A549 (cell line): ENCODE results near the gene RANBP2.

Source experiments
- CEBPB ChIP-seq, 2 experiments: fragments of >200 bp in 1 of 2; sonication (Bioruptor Twin) in 1 of 2; formaldehyde crosslinking in 1 of 2; IDR thresholded peaks; 2 replicates each; pipeline ENCODE4 v1.6.1; 2012 to 2016
- EP300 ChIP-seq, 2 experiments: fragments of >200 bp; sonication (Bioruptor Twin); formaldehyde crosslinking; IDR thresholded peaks; 2 replicates in 1 of 2; 3 replicates in 1 of 2; pipeline ENCODE4 v1.6.1; 2016 to 2017
- MAZ ChIP-seq: fragments of 150-350 bp; IDR thresholded peaks from 2 replicates; pipeline ENCODE4 v1.6.1; 2014; ENCODE audit warnings: antibody characterized with exemption, low read depth, low read length, borderline replicate concordance
- TF ChIP-seq, protein P1 (sequence below): fragments of >200 bp; sonication (Bioruptor Twin); formaldehyde crosslinking; IDR thresholded peaks from 3 replicates; pipeline ENCODE4 v1.5.1; 2016
- TF ChIP-seq, protein P2 (sequence below): fragments of 150-350 bp; IDR thresholded peaks from 2 replicates; pipeline ENCODE4 v1.6.1; 2014; ENCODE audit warnings: low read depth, mild to moderate bottlenecking, low read length
- TF ChIP-seq, protein P3 (sequence below): IDR thresholded peaks from 2 replicates; pipeline ENCODE4 v1.6.1; 2012

DNA sequence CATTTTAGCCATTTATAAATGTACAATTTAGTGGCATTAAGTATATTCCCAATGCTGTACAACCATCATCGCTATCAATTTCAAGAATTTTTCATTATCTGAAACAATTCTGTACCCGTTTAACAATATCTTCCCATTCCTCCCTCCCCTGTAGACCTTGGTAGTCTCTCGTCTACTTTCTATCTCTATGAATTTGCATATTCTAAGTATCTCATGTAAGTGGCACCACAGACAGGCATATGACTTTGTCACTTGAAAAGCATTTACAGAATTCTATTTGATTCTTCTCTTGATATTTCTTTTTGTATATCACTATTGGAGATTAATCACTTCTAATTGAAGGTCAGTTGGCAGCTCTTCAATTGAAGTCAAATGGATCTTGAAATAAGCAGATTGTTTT lies 115.3 kb downstream of the RANBP2 start:
- TF ChIP-seq, protein P1, sequence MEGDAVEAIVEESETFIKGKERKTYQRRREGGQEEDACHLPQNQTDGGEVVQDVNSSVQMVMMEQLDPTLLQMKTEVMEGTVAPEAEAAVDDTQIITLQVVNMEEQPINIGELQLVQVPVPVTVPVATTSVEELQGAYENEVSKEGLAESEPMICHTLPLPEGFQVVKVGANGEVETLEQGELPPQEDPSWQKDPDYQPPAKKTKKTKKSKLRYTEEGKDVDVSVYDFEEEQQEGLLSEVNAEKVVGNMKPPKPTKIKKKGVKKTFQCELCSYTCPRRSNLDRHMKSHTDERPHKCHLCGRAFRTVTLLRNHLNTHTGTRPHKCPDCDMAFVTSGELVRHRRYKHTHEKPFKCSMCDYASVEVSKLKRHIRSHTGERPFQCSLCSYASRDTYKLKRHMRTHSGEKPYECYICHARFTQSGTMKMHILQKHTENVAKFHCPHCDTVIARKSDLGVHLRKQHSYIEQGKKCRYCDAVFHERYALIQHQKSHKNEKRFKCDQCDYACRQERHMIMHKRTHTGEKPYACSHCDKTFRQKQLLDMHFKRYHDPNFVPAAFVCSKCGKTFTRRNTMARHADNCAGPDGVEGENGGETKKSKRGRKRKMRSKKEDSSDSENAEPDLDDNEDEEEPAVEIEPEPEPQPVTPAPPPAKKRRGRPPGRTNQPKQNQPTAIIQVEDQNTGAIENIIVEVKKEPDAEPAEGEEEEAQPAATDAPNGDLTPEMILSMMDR: no peak
- TF ChIP-seq, protein P2, sequence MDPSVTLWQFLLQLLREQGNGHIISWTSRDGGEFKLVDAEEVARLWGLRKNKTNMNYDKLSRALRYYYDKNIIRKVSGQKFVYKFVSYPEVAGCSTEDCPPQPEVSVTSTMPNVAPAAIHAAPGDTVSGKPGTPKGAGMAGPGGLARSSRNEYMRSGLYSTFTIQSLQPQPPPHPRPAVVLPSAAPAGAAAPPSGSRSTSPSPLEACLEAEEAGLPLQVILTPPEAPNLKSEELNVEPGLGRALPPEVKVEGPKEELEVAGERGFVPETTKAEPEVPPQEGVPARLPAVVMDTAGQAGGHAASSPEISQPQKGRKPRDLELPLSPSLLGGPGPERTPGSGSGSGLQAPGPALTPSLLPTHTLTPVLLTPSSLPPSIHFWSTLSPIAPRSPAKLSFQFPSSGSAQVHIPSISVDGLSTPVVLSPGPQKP: no peak
- TF ChIP-seq EP300 (IDR thresholded peaks at IDR 0.05) (no peak), MAZ (no peak), CEBPB (IDR thresholded peaks at IDR 0.05) (no peak)
- TF ChIP-seq, protein P3, sequence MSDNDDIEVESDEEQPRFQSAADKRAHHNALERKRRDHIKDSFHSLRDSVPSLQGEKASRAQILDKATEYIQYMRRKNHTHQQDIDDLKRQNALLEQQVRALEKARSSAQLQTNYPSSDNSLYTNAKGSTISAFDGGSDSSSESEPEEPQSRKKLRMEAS: no peak
